Urothelium cell line (cell line): ENCODE measurements around the gene PGBD5.

Experiments
- DNase-seq: peaks from one replicate; pipeline ENCODE4 v3.0.0; 2011; ENCODE audit warnings: low spot score, mixed read lengths
- FAIRE-seq: peaks from 2 replicates; lab custom pipeline; 2011; peaks lifted over from hg19 to GRCh38; lab: Jason Lieb, UNC

Gene PGBD5

GRCh38 chr1:230351514-230351913, 74.6 kb downstream of the PGBD5 start:
- DNase-seq, result no peak
- no peak for FAIRE-seq

GRCh38 chr1:230350208-230350921, 75.8 kb downstream of the PGBD5 start:
- DNase-seq (peak; percentile 43), FAIRE-seq (no peak)

- DNase-seq (no peak), FAIRE-seq (no peak)
Observed at GRCh38 chr1:230349020-230349393, 77.1 kb downstream of the PGBD5 start.

DNA sequence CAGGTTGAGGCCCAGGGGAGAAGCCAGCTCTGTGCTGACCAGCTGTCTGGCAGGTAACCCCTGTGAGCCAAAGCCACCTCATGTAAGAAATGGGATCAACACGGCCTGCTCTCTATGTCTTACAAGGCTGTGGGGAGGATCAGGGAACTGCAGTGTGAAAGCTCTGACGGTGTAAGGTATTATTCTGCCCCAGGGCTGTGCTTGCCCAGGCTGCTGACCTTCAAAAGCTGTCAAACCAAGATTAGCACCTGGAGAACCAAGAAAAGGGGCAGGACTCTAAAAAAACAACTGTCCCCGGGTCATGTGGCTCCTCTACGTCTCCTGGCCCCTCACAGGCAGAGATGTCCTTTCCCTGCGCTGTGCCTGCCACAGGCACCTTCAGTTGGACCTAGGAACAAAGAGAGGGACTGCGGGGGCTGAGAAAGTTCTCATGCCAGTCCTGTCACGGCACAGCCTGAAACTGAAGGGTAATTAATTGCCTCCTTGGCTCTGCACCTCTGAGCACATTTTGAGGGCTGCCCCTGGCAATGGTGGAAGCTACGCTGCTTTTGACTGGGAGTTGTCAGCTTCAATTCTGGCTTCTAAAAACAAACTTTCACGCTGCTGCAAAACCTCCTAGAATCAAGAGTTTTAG, 77.6 kb downstream of the PGBD5 start:
- DNase-seq (no peak), FAIRE-seq (no peak)

DNA sequence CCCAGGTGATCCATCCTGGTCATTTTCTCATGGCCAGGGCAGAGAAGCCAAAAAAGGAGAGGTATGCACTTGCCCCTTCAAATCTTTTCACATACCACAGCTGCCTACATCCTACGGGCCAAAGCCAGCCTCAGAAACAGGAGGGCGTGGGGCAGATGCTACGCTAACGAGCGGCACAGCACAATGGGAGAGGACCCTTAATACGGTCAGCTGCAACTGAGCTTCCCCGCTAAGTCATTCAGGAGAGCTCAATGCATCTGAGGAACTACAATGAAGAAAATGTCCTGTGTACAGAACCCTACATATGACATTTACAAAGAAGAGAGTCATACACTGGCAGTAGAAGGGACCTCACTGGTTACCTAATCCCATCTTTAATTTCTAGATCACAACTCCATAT, 78.2 kb downstream of the PGBD5 start:
- no peak for DNase-seq
- FAIRE-seq, result no peak

DNA sequence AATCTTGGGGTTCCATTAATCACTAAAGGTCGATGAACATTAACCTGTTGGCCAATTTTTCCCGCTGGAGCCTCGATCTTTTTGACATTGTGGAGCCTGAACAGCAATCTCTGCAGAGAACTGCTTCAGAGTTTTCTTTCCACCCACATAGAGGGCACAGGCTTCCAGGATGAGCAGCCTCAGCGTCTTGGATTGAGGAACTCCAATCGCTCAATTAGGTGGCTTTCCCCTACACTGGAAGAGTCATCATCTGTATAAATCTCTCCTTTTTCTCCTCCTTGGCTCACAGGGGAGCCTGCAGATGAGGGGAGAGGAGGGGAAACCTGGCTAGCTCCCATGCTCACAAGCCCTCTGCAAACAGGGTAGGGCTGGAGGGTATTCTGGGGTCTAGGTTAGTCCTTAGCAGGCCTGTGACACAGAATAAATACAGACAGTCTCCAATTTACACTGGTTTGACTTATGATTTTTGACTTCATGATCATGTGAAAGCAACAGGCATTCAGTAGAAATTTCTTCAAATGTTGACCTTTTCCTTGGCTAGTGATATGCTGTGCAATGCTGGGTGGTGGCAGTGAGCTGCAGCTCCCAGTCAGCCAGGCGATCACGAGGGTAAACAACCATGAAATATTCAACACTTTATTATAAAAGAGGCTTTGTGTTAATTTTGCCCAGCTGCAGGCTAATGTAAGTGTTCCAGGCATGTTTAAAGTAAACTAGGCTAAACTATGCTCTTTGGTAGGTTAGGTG, 80.8 kb downstream of the PGBD5 start:
- DNase-seq (no peak), FAIRE-seq (no peak)

DNA sequence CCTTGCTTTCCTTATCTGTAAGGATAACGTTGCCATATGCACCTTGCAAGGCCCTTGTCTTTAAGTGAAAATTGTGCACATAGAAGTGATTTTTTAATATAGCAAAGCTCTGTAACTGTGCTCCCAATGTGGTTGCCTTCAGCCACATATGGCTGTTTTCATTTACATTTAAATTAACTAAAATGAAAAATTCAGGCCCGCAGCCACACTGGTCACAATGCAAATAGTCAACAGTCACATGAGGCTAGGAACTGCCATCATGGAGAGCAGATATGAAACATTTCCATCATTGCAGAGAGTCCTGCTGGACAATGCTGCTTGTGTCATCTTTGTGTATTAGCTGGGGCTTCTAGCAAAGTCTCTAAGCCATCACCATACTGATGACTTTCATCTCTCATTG, 83.4 kb downstream of the PGBD5 start:
- DNase-seq (no peak), FAIRE-seq (no peak)

DNA sequence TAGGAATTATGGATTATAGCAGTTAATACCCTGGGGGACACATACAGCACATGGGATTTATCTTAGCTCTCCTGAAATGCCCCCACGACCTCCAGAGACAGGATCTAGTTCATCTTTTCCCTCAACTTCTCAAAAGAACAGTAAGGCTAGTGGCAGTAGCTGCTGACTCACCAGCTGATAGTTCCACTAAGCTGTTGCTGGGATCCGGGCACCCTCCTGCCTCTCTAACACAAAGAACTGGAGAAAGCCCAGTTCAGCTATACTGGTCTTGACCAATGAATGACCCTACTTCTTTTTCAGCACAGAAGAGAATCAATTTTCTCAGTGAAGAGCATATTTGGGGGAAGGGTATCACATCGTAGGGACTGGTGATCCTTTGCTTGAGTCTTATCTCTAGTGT, 84.1 kb downstream of the PGBD5 start:
- FAIRE-seq, result no peak
- DNase-seq, result no peak

GRCh38 chr1:230341162-230341546, 85.0 kb downstream of the PGBD5 start:
- no peak for DNase-seq
- FAIRE-seq, result no peak

- no peak for FAIRE-seq
- no peak for DNase-seq
Observed at GRCh38 chr1:230340526-230341161, 85.5 kb downstream of the PGBD5 start.

DNA sequence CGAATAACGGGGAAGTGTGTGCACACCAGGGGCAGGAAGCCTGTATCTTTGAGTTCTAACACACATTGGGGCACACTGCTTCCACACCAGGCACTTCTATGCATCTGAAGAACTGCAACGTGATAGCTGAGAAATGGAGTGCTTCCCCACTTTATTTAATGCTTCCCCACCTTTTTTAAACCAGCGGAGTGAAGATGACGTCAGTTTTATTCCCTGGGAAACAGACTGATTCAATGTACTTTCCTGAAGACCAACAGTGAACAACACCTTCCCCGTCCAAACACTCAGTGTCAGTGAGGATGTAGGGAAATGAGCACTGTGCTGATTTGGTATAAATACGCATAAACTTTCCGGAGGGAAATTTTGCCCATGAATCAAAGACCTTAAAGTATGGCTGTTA, 87.1 kb downstream of the PGBD5 start:
- no peak for FAIRE-seq

DNA sequence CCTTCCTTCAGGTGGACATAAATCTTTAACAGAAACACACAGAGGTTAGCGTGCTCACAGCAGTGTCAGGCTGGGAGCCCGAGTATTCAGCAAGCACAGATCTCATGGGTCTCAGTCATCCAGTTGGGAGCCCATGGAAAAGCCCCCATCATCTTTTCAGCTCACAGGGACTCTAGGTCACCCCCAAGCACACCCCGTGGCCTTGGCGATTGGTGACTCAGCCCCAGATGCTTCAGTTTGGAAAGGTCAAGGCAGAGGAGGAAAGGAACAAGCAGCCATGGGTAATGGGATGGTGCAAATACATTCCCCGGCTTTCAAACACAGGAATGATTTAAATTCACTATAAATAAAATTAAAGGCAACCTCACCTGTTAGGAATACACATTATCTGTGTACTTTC, 88.9 kb downstream of the PGBD5 start:
- FAIRE-seq (no peak), DNase-seq (no peak)

More for the DNA sequence above, 87.1 kb downstream of the PGBD5 start:
- DNase-seq, result no peak

- no peak for FAIRE-seq
- no peak for DNase-seq
Observed at GRCh38 chr1:230335861-230336522, 90.1 kb downstream of the PGBD5 start.

DNA sequence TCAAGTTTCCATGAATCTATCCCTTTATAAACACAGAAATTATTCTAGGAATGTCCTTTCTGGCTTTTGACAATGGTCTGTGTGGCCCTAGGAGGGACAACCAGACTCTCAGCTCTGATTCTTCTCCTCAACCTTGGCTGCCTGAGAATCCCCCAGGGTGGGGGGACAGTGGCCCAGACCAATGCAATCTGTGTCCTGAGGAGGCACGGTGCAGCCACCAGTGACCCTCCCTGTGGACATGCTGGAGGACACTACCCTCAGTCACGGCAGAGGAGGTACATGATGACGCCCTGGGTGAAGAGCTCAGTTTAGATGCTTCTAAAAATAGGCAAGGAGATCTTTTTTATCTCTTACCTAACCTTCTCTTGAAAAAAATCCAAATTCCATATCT, 91.7 kb downstream of the PGBD5 start:
- no peak for DNase-seq
- no peak for FAIRE-seq

DNA sequence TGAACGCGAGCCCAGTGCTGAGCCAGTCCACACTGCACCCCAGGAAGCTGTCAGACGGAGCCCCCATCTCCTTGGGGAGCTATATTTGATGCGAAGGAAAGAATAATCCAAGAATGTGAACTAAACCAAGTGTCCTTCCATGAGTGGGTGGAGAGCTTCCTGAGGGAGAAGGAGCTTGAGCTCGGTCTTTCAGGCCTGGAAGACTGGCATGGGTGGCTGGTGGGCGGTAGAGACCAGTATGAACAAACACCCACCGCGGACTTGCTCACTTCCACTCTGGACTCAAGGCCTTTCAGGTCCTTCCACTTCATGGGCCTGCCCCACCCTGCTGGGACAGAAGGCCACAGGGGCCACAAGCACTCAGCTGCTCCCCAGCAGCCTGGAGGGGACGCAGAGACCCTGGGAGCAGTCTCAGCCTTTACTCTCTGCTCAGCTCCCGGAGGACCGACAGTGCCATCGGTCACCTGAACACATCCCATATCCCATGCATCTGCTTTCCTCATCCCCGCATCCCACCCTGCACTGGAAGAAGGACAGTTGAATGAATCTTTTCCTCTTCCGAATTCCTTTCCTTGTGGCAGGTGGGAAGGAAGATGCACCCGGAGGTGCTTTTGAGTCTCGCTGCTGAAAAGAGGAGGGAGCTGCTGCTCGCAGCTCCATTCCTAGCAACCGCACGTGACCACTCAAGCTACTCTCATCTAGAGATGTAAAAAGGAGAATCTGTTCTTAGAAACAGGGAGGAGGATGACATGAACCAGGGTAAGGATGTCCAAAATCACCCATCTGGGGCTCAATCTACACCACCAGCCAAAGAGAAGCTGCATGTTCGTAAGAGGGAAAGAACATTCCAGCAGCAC, 92.3 kb downstream of the PGBD5 start:
- FAIRE-seq, result no peak
- DNase-seq, result no peak

- FAIRE-seq (no peak), DNase-seq (no peak)
Observed at GRCh38 chr1:230332575-230333066, 93.5 kb downstream of the PGBD5 start.

GRCh38 chr1:230332061-230332460, 94.1 kb downstream of the PGBD5 start:
- FAIRE-seq (no peak), DNase-seq (no peak)

GRCh38 chr1:230330157-230330556, 96.0 kb downstream of the PGBD5 start:
- FAIRE-seq (no peak), DNase-seq (no peak)

- no peak for FAIRE-seq
- DNase-seq, result peak; percentile 9
Observed at GRCh38 chr1:230328342-230329015, 97.7 kb downstream of the PGBD5 start.
